Globus pallidus (tissue), 1 donor: Measurements from ENCODE around the gene FAM222A.
A peak's percentile ranks its signal among the peaks of the same experiment; 100 is the strongest.

Experiments used
- DNase-seq: peaks from one replicate; pipeline ENCODE4 v3.0.0-alpha.2; 2015; ENCODE audit warnings: low spot score

The FAM222A gene

DNA sequence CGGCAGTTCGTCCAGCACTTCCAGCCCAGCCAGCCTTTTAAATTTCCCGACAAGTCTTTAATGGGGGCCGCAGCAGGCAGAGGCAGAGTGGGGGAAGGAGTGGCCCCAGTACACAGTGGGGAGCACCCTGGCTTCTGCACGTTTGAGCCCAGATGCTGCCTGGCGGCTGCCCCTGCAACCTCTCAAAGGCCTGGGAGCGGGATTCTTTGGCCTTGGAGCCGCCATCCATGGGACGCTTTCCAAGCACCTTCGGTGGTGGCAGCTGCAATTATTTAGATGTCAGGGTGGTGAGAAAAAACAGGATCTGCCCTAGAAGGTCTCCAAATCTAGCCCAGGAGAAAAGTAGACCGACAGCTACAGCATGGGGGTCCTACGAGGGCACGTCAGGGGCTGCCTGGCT, 46.0 kb downstream of the FAM222A start:
- no peak for DNase-seq

DNA sequence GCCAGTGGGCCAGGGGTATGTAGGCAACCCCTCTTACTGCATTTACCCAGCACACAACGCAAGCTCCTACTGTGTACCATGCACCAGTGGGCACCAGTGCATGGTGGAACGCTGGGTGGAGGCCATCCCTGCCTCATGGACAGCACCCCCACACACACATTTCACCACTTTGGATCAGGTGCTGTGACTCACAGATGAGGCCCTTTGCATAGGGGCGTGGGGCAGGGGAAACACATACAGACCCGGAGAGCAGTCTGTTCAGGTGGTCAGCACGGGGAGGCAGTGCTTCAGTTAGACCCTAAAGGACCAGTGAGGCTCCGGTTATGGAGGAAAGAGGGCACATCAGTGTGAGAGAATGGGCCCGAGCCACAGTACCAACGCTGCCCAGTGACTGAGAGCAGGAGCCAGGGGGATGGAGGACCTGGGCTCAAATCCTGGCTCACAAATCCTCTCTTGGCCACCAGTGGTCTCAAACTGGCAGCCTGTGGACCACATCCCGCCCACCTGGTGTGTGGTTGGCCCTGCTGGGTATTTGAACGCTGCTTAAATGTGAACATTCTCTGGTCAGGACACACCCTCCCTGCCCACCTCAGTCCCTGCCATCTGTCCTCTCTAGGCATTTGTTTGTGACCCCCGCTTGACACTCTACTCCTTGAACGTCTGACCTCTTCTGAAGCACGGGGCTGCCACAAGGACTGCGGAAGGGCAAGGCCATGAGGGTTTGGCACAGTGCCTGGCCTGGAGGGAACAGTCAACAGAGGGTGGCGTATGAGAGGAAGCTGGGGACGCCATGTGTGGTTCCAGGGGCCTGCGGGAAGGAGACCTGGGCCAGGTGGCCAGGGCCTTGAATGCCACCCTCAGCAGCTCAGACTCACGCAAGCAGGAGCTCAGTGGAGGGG, 46.7 kb downstream of the FAM222A start:
- no peak for DNase-seq

DNA sequence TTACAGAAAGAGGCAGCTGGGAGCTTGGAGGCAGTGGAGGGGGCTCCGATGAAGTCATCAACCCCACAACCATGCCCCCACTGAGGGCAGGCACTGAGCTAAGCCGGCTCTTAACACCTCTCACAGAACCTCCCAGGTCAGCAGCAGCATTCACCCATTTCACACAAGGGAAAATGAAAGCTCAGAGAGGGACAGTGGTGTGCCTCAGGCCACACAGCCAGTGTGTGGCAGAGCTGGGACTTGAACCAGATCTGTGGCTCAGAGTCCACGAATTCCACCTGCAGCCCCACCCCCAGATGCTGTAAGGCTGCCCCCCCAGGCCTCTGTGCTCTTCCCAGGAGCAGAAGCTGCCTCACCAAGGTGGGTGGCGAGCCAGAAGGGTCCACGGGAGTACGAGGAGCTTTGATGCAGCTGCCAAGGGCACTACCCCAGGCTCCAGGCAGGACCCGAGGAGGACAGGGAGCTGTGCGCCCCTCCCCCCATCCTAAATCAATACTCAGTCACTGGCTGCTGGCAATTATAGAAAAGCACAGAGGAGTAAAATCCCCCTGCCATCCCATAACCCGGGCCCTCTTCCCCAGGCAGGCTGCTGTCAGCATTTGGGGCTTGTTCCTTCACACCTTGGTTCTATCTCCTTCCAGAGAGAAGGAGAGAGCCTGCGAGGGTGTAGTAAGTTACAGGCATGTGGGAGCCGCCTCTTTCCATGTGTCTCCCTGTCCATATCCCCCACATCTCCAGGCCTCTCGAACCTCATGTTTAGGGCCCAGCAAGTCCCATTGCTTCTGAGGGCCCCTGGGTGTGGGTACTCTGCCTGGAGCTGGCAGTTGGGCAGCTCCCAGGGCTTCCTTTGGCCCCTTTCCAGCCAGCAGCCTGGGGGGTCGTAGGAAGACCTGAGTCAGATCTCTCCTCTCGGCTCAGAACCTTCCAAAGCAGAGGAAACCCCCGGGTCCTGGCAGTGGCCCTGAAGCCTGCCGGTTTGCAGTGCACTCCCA, 47.6 kb downstream of the FAM222A start:
- DNase-seq = no peak

DNA sequence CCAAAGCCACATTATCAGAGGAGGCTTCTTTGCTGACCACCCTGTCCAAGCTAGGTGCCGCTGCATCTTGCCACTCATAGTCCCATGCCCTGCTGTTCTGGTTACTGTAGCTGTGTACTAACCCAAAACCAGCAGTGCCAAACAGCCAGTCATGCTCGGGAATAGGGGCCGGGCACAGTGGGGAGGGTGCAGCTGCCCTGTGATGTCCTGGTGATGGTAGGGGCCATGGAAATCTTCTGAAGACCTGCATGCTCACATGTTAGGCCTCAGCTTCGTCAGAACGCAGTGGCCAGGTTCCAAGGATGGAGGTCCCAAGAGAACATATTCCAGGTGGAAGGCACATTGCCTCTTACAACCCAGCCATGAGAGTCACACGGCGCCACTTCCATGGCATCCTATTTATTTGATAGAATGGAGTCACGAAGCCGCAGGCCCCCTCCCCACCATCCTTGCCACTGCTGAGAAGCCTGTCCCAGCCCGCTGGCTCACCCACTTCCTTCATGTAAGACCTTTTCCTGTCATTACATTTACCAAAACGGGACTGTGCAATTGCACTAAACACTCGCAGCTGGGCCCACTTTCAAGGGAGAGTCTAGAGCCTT, 48.5 kb downstream of the FAM222A start:
- no peak for DNase-seq

GRCh38 chr12:109762673-109763191, 49.1 kb downstream of the FAM222A start:
- no peak for DNase-seq

DNA sequence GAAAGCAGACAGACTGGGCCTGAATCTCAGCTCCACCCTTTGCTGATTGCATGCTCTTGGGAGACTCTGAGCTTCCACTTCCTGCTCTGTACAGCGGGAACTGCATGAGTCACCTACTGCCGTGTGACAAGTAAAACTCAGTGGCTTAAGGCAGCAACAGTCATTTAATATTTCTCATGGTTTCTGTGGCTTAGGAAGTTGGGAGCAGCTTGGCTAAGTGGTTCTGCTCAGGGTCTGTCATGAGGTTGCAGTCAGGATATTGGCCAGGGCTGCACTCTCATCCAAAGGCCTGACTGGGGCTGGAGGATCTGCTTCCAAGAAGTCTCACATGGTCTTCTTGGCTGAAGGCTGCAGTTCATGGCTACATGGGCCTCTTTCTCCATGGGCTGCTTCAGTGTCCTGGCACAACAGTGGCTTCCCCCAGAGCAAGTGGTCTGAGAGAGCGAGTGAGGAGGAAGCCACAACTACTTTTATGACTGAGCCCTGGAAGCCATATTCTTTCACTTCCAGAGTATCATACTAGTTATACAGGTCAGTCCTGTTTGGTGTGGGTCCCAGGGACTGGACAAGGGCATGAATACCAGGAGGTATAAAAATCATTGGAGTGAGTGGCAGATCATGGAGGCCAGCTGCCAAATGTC, 49.7 kb downstream of the FAM222A start:
- DNase-seq = no peak

GRCh38 chr12:109764123-109764522, 50.5 kb downstream of the FAM222A start:
- no peak for DNase-seq

DNA sequence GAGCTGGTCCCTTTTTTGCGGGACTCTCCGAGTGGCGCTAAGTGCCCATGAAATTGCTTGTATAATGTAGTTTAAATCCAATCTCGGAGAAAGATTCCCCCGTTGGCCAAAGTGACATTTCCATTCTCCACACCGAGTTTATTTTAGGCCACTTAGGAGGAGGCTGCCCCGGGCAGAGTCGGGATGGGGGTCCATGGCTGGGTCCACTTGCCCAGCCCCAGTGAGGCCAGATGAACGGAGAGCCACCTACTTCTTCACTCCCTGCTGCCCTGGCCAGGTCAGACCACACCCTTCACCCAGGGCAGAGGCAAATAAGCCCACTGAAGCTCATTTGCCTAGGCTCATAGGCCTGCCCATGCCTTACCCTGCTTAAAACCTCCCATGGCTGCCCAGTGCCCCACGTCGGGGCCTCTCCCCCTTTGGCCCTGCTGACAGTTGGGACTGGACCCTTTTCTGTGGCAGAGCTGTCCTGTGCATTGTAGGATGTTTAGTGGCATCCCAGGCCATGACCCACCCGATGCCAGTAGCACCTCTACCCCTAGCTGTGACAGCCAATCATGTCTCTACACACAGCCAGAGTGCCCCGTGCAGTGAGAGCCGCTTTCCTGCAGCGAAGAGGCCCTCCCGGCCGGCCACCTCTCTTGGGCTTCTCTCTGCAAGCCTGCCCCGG, 51.3 kb downstream of the FAM222A start:
- no peak for DNase-seq

DNA sequence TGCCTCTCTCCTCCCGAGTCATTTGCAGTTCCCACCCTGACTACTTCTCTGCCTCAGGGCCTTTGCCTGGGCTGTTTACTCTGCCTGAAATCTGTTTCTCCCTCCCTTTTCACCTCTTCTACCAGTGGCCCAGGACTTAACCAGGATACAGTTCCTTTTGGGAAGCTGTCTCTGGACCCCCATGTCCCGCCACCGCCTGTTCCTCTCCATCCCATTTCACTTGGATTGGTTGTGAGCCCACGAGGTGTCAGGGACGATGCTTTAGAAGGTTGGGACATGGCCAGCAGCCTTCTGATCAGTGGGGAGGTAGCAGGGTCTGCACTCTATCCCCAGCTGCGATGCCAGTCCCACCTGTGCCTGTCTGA, 51.8 kb downstream of the FAM222A start:
- DNase-seq = no peak

- no peak for DNase-seq
Observed at GRCh38 chr12:109766251-109766778, 52.7 kb downstream of the FAM222A start.

GRCh38 chr12:109767456-109767855, 53.8 kb downstream of the FAM222A start:
- DNase-seq = no peak

GRCh38 chr12:109767991-109768900, 54.6 kb downstream of the FAM222A start:
- peak; percentile 46 for DNase-seq

- DNase-seq = no peak
Observed at GRCh38 chr12:109768901-109769670, 55.5 kb downstream of the FAM222A start.

GRCh38 chr12:109770104-109770860, 56.7 kb downstream of the FAM222A start:
- DNase-seq = peak; percentile 72

- DNase-seq = no peak
Observed at GRCh38 chr12:109770861-109771670, 57.4 kb downstream of the FAM222A start.

- DNase-seq = no peak
Observed at GRCh38 chr12:109771746-109772621, 58.4 kb downstream of the FAM222A start.
